T follicular helper cell (primary cell): ENCODE results near the gene IBA57.

Source experiments
- DNase-seq: peaks from one replicate; pipeline ENCODE4 v3.0.0-alpha.2; 2020; ENCODE audit warnings: low read depth
- total RNA-seq, 2 experiments: gene quantifications; one replicate each; lab custom pipeline; 2026; lab: John Stamatoyannopoulos, UW

IBA57 gene
- 23.7 to 29.9 reads per million in 2 experiments for total RNA-seq

- DNase-seq = peak; percentile 100
These were observed at the start of gene IBA57 for GRCh38 chr1:228165372-228166169. IBA57 (plus strand) TSS chr1:228165804; CDS start chr1:228165817, 13 bp downstream.

GRCh38 chr1:228117335-228117734 lies 48.3 kb upstream of the IBA57 start:
- DNase-seq = no peak

- no peak for DNase-seq
These were observed 47.6 kb upstream of the IBA57 start for GRCh38 chr1:228118040-228118439.

GRCh38 chr1:228120351-228120750 lies 45.3 kb upstream of the IBA57 start:
- no peak for DNase-seq

GRCh38 chr1:228120857-228121489 lies 44.6 kb upstream of the IBA57 start:
- DNase-seq = no peak

GRCh38 chr1:228122921-228123441 lies 42.6 kb upstream of the IBA57 start:
- no peak for DNase-seq

- DNase-seq = no peak
These were observed 42.1 kb upstream of the IBA57 start for GRCh38 chr1:228123505-228123904.

- no peak for DNase-seq
These were observed 40.4 kb upstream of the IBA57 start for GRCh38 chr1:228125185-228125584.

GRCh38 chr1:228131766-228132165 lies 33.8 kb upstream of the IBA57 start:
- no peak for DNase-seq

GRCh38 chr1:228134591-228134990 lies 31.0 kb upstream of the IBA57 start:
- no peak for DNase-seq

- no peak for DNase-seq
These were observed 28.7 kb upstream of the IBA57 start for GRCh38 chr1:228136901-228137300.

GRCh38 chr1:228139406-228139930 lies 26.1 kb upstream of the IBA57 start:
- DNase-seq = no peak

GRCh38 chr1:228139931-228140723 lies 25.5 kb upstream of the IBA57 start, which contains the start of gene GUK1:
GUK1 (plus strand) TSS chr1:228140279; CDS start chr1:228140303, 24 bp downstream.
- DNase-seq = peak; percentile 100

GRCh38 chr1:228140724-228141225 lies 24.8 kb upstream of the IBA57 start:
- DNase-seq = no peak

- no peak for DNase-seq
These were observed 24.2 kb upstream of the IBA57 start for GRCh38 chr1:228141226-228142044.

- no peak for DNase-seq
These were observed 23.4 kb upstream of the IBA57 start for GRCh38 chr1:228142155-228142691.

GRCh38 chr1:228142701-228143136 lies 22.9 kb upstream of the IBA57 start:
- no peak for DNase-seq

- DNase-seq = no peak
These were observed 22.0 kb upstream of the IBA57 start for GRCh38 chr1:228143480-228144192.

- DNase-seq = no peak
These were observed 21.2 kb upstream of the IBA57 start for GRCh38 chr1:228144193-228144992.
